ENCODE results near the gene NPFFR2. TPM values are rescaled to one million over a fixed set of nuclear protein-coding genes. Genes with fewer than 3 reads are reported as not detected.

NPFFR2 gene
- total and polyA plus RNA-seq, 9 of the 15 experiments (the other 6 are each of a cell fraction or from before 2014, with no cell fraction given) = 0.15 to 0.98 (median 0.48) TPM

DNA sequence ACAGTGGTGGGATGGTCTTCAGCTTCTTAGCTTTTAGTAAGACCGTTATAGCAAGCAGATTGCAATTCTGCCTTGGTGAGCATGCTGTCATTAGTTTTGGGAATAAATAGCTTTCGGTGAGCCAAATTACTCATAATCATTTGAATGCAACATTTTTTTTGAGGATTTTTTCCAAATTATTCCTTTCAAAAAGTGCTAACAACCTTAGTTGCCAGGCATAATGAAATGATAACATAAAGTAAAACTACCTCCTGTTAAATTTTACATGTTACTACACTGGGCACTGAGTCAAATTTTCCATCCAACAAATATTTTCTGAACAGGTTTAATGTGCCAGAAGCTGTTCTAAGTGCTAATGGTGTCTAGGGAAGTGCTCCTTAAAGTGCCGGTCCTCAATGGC lies 15.8 kb upstream of the NPFFR2 start:
- WGBS (ENCODE audit: insufficient coverage, low coverage, missing lambda C conversion rate) = 0% methylated on average over 3 of the region's 3 CpGs
- Histone ChIP-seq H3K9me1 (ENCODE audit: control insufficient read depth, insufficient read depth, low read length) (no peaks in the 10 kb centered on the region), H3K9ac (ENCODE audit: insufficient read depth in 1 of 2, low read depth in 2 of 2, low read length in 2 of 2) (no peak overlapping the region), H4K20me1 (replicated peaks; ENCODE audit: control insufficient read depth, insufficient read depth, low read length) (no peaks in the 10 kb centered on the region), H3K27me3 (ENCODE audit: control insufficient read depth in 2 of 2, insufficient read depth in 2 of 2, low read length in 2 of 2) (no peaks in the 10 kb centered on the region), H3K36me3 (ENCODE audit: control insufficient read depth, insufficient read depth, low read length) (no peaks in the 10 kb centered on the region), H2AFZ (ENCODE audit: low read depth, low read length) (no peak overlapping the region), H3K4me3 (no peak overlapping the region), H3K79me2 (ENCODE audit: control insufficient read depth, insufficient read depth, low read length) (no peaks in the 10 kb centered on the region), H3K4me2 (ENCODE audit: insufficient read depth, low read length) (no peak overlapping the region), H3K4me1 (replicated peaks in 1 of 2; ENCODE audit: control insufficient read depth in 2 of 2, insufficient read depth in 2 of 2, low read length in 2 of 2) (no peaks in the 10 kb centered on the region; a peak in 1 of 5 replicates), H3K9me3 (replicated peaks; ENCODE audit: control insufficient read depth, insufficient read depth, low read depth, low read length) (no peaks in the 10 kb centered on the region), H3K27ac (ENCODE audit: extremely low read depth, low read depth, low read length) (no peak overlapping the region)
- ChIA-PET POLR2A (interaction anchor here (1.1 kb wide), 1 partner anchor 10 kb away, joined by 4 read pairs; no protein-coding TSS in a partner anchor), CTCF (ENCODE audit: low intra/inter-chr PET ratio) (no interaction called here)
- DNase-seq (ENCODE audit: extremely low read depth in 1 of 4, low spot score in 3 of 4) (no peak), FAIRE-seq (no peak), ATAC-seq (no peak)
- BruUV-seq (replicated peaks) = no TSS peak
- intact Hi-C loops (cut with micrococcal nuclease) (no loop called here), in situ Hi-C loops (cut with MboI) (no loop called here)
- TF ChIP-seq RFX7 (CRISPR knock-in tag; IDR thresholded peaks at IDR 0.05) = no peak
- TF ChIP-seq, protein P1, sequence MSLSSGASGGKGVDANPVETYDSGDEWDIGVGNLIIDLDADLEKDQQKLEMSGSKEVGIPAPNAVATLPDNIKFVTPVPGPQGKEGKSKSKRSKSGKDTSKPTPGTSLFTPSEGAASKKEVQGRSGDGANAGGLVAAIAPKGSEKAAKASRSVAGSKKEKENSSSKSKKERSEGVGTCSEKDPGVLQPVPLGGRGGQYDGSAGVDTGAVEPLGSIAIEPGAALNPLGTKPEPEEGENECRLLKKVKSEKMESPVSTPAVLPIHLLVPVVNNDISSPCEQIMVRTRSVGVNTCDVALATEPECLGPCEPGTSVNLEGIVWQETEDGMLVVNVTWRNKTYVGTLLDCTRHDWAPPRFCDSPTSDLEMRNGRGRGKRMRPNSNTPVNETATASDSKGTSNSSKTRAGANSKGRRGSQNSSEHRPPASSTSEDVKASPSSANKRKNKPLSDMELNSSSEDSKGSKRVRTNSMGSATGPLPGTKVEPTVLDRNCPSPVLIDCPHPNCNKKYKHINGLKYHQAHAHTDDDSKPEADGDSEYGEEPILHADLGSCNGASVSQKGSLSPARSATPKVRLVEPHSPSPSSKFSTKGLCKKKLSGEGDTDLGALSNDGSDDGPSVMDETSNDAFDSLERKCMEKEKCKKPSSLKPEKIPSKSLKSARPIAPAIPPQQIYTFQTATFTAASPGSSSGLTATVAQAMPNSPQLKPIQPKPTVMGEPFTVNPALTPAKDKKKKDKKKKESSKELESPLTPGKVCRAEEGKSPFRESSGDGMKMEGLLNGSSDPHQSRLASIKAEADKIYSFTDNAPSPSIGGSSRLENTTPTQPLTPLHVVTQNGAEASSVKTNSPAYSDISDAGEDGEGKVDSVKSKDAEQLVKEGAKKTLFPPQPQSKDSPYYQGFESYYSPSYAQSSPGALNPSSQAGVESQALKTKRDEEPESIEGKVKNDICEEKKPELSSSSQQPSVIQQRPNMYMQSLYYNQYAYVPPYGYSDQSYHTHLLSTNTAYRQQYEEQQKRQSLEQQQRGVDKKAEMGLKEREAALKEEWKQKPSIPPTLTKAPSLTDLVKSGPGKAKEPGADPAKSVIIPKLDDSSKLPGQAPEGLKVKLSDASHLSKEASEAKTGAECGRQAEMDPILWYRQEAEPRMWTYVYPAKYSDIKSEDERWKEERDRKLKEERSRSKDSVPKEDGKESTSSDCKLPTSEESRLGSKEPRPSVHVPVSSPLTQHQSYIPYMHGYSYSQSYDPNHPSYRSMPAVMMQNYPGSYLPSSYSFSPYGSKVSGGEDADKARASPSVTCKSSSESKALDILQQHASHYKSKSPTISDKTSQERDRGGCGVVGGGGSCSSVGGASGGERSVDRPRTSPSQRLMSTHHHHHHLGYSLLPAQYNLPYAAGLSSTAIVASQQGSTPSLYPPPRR (CRISPR knock-in tag; IDR thresholded peaks at IDR 0.05; ENCODE audit: borderline replicate concordance) = no peak
- no peak for TF ChIP-seq KAT8 (IDR thresholded peaks at IDR 0.05; ENCODE audit: low read depth)
- no peak for TF ChIP-seq SMAD2 (IDR thresholded peaks at IDR 0.05; ENCODE audit: low read depth, low read length)
- no peak for TF ChIP-seq NR2C1 (IDR thresholded peaks at IDR 0.05)
- no peak for TF ChIP-seq NR2C1 (tag; IDR thresholded peaks at IDR 0.05)
- TF ChIP-seq, protein P2, sequence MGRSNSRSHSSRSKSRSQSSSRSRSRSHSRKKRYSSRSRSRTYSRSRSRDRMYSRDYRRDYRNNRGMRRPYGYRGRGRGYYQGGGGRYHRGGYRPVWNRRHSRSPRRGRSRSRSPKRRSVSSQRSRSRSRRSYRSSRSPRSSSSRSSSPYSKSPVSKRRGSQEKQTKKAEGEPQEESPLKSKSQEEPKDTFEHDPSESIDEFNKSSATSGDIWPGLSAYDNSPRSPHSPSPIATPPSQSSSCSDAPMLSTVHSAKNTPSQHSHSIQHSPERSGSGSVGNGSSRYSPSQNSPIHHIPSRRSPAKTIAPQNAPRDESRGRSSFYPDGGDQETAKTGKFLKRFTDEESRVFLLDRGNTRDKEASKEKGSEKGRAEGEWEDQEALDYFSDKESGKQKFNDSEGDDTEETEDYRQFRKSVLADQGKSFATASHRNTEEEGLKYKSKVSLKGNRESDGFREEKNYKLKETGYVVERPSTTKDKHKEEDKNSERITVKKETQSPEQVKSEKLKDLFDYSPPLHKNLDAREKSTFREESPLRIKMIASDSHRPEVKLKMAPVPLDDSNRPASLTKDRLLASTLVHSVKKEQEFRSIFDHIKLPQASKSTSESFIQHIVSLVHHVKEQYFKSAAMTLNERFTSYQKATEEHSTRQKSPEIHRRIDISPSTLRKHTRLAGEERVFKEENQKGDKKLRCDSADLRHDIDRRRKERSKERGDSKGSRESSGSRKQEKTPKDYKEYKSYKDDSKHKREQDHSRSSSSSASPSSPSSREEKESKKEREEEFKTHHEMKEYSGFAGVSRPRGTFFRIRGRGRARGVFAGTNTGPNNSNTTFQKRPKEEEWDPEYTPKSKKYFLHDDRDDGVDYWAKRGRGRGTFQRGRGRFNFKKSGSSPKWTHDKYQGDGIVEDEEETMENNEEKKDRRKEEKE (IDR thresholded peaks at IDR 0.05; ENCODE audit: borderline replicate concordance in 1 of 2, control insufficient read depth in 1 of 2, low read depth in 2 of 2, low read length in 1 of 2) = no peak
- TF ChIP-seq ZBED1 (IDR thresholded peaks at IDR 0.05) = no peak
- TF ChIP-seq ZNF561 (CRISPR knock-in tag; conservative IDR thresholded peaks at IDR 0.05) = no peak
